AG09309 (cell line): Measurements from ENCODE around the gene CDX2.

Experiments
- DNase-seq: peaks from one replicate; pipeline ENCODE4 v3.0.0-alpha.2; 2010; ENCODE audit warnings: low read depth
- H3K4me3 ChIP-seq: 2 replicates; pipeline ENCODE4 v1.5.1; 2011; ENCODE audit warnings: mild to moderate bottlenecking, low read depth, low read length, moderate library complexity; ENCODE audit not compliant: control insufficient read depth
- CTCF ChIP-seq: IDR thresholded peaks from 2 replicates; pipeline ENCODE4 v1.5.1; 2011; ENCODE audit warnings: mild to moderate bottlenecking, low read depth, low read length, inconsistent platforms; ENCODE audit not compliant: insufficient read depth, control insufficient read depth; ENCODE audit errors: missing control alignments

Gene CDX2

GRCh38 chr13:27979001-27979643 lies 10.0 kb upstream of the CDX2 start:
- TF ChIP-seq CTCF, result no peak
- H3K4me3 ChIP-seq, result no peak overlapping the region
- DNase-seq, result no peak

GRCh38 chr13:27978301-27978968 lies 9.3 kb upstream of the CDX2 start:
- H3K4me3 ChIP-seq, result no peak overlapping the region
- DNase-seq, result no peak
- TF ChIP-seq CTCF, result no peak

GRCh38 chr13:27977476-27978300 lies 8.6 kb upstream of the CDX2 start:
- no peak for DNase-seq
- TF ChIP-seq CTCF, result no peak
- no peak overlapping the region for H3K4me3 ChIP-seq

DNA sequence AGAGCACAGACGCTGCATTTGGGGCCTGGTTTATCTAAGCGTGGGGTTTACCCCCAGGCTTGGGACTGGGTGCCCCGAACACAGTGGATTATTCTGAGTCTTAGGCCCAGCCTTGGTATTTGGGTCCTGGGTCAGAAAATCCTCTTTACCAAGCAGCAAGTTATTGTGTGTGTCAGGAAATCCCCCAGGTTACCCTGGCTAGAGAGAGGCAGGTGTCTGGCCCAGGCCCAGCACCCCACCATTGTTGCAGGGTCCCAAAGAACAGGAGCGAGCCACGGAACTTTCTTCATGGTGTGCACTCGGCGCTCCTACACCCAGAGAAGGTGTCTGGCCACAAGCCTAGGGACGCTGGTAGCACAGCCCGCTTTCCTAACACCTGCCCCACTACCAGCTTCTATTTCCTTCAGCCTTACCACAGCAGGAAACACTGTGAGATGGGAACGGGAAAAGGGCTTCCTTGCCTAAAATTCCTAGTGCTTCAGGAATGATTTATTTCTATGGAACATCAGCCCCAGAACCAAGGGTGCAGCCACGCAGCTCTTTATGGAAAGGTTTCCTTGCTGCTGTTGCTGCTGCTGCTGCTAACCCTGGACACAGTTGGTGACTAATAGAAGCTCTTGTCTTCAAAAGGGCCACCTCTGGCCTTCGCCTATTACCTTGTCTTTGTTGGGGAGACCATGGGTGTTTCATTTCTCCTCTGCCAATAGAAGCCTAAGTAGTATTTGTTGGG lies 7.4 kb upstream of the CDX2 start:
- TF ChIP-seq CTCF, result no peak
- DNase-seq, result no peak
- no peak overlapping the region for H3K4me3 ChIP-seq

DNA sequence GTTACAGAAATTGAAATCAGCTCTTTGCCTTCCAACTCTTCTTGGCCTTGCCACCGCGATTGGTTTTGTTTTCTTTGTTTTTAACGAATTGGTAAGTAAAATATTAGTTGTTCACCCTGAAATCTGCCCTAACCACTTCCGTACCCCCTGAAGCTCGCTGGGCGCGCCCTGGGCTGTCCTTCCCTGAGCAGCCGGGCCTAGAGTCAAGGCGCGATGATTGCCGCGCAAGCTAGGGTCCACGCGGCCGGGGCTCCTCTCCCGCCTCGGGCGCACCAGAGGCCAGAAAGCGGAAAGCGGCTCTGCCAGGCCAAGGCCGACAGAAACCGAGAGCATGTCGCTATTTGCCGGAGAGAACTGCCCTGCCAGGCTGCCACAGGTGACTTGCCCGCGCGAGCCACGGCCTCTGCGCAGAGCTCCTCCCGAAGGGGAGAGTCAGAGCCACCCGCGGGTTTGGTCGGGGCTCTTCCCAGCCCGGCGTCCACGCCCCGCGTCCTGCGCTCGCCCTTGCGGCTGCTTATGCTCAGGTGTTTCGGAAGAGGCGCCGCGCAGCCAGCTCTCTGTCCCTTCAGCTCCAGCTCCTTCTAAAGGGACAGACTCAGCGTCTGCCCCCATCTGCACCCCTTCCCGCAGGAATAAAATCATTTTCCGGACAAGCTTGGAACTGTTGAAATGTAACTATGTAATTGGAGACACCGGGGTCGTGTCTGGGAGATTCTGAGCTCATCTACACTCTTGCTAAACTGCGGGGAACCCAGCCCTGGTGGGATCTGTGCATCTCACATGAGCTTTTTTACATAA lies 6.6 kb upstream of the CDX2 start:
- no peak for TF ChIP-seq CTCF
- no peak overlapping the region for H3K4me3 ChIP-seq
- no peak for DNase-seq
